GM13976 (cell line): ENCODE data around the gene KRT12.

Experiments
- DNase-seq: peaks from one replicate; pipeline ENCODE4 v3.0.0; 2012; ENCODE audit warnings: low spot score
- CTCF ChIP-seq: IDR thresholded peaks from 2 replicates; pipeline ENCODE4 v1.5.1; 2012; ENCODE audit warnings: borderline replicate concordance, mild to moderate bottlenecking; ENCODE audit not compliant: insufficient read depth; ENCODE audit errors: extremely low read depth, missing control alignments, control extremely low read depth
- in situ Hi-C: fragments of 300-500 bp; cut with MboI; formaldehyde crosslinking; loops from one replicate; pipeline ENCODE4 v1.12.0; 2022; ENCODE audit warnings: low sequenced_read_pairs, mixed read lengths, inconsistent platforms; ENCODE audit not compliant: unreplicated experiment

Gene KRT12

GRCh38 chr17:40827746-40828453 lies 39.1 kb downstream of the KRT12 start:
- in situ Hi-C loops, result no loop called here
- no peak for DNase-seq
- TF ChIP-seq CTCF, result no peak

DNA sequence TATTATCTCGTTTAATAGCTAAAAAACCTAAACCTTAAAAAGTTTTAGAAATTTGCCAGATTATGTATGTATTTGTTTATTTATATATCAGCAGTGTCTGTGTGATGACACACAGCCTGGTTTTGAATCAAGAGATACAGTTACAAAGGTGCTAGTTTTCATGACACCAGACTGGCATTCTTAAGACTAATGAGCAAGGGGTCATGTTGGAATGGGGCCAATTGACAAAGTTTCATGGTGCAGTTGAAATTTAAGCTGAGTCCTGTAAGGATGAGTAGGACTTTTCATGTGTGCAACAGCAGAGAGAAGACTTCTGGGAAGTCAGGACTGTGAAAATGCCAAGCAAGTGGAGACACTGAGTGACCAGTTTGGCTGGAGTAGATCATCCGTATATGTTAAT lies 41.4 kb downstream of the KRT12 start:
- TF ChIP-seq CTCF, result no peak
- DNase-seq, result no peak
- in situ Hi-C loops, result no loop called here

DNA sequence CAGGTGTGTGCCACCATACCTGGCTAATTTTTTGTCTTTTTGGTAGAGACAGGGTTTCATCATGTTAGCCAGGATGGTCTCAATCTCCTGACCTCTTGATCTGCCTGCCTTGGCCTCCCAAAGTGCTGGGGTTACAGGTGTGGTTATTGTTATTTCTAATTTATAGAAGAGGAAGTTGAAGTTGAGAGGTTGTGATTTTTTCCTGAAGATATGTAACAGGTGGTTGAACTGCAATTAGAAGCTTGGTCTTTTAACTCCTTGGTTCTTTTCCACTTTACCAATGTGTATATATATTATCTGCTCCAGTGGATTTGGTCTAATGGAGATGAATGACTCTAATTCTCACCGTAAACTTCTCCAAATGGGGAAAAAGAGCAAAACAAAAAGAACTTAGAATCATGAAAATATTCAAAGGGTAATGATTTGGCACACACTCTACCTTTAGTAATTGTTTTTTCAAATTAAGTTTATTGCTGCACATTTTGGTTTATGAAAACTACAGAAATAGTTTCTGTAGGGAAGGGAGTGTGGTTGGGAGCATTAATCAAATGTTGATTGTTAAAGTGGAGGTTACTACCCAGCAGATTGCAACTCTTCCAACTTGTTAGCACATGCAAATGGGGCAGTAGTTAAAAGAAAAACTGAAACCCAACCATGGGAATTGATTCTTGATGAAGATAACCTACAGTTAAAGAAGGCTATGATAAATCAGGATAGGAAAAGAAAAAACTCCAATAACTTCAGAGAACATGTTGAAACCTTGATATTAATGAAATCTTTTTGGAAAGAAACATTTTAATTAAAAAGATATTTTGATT lies 42.8 kb downstream of the KRT12 start:
- no peak for DNase-seq
- in situ Hi-C loops, result no loop called here
- TF ChIP-seq CTCF, result no peak

- no peak for DNase-seq
- in situ Hi-C loops, result no loop called here
- TF ChIP-seq CTCF, result no peak
These were observed 44.8 kb downstream of the KRT12 start, which contains the start of gene KRT10 for GRCh38 chr17:40822132-40822812. Gene KRT10 (minus strand): TSS chr17:40822614. CDS start chr17:40822585, 29 bp downstream.

- no peak for DNase-seq
- in situ Hi-C loops, result no loop called here
These were observed 45.5 kb downstream of the KRT12 start for GRCh38 chr17:40821536-40821935.

More at GRCh38 chr17:40821536-40821935, 45.5 kb downstream of the KRT12 start:
- no peak for TF ChIP-seq CTCF
